COLO668 (cell line): ENCODE measurements around the gene ZCCHC3.
A peak's percentile ranks its signal among the peaks of the same experiment; 100 is the strongest.

ENCODE experiments used
- DNase-seq: peaks from one replicate; lab custom pipeline; 2025; ENCODE audit not compliant: unreplicated experiment; lab: John Stamatoyannopoulos, UW

ZCCHC3 gene

DNA sequence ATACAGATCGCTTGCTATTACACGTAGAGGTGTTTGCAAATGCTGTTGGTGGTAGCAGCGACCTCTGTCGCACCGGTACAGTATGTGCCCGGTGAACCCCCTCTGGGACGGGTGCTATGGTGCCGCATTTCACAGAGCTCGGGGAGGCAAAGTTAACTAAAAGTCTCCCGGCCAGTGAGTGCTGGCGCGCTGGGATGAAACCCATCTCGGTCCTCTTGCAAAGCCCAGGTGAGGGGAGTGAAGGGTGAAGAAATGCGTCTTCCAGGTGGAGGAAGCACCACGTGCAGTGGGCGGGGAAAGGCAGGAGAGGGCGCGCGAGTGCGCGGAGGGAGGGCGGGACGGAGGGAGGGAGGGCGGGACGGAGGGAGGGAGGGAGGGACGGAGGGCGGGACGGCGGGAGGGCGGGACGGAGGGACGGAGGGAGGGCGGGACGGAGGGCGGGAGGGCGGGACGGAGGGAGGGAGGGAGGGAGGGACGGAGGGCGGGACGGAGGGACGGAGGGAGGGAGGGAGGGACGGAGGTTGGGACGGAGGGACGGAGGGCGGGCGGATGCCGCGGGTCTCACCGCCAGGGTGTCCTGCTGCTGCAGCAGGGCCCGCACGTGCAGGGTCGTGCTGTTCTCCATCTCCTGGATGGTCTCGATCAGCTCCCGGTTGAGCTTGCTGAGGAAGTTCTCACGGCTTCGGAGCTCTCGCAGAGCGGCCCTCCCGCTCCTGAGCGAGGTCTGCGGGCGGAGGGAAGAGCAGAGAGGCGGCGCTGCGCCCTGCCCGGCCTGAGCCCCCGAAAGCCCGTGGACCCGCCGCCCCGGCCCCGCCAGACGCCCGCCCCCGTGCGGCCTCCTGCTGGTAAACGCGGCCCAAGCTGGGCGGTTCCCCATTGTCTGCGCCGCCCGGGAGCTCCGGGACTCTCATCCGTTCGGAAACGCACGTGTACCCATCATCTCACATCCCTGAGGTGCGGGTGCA lies 18.5 kb upstream of the ZCCHC3 start:
- no peak for DNase-seq

DNA sequence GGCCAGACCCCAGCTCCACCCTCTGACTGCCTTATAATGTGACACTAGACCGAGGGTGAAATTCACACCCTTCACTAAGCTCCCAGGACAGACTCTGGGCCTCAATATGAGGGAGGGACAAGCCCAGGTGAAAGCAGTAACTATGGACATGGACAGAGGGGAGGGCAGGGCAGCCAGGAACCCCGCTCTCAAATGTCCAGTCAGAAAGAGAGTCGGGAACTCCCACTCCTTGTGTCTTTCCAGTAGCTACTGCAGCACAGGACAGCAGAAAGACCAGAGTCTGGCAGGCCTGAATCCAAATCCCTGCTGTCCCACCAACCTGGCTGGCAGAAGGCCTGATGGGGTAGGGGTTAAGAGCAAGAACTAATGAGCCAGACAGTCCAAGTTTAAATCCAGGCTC lies 13.2 kb upstream of the ZCCHC3 start:
- DNase-seq, result no peak

DNA sequence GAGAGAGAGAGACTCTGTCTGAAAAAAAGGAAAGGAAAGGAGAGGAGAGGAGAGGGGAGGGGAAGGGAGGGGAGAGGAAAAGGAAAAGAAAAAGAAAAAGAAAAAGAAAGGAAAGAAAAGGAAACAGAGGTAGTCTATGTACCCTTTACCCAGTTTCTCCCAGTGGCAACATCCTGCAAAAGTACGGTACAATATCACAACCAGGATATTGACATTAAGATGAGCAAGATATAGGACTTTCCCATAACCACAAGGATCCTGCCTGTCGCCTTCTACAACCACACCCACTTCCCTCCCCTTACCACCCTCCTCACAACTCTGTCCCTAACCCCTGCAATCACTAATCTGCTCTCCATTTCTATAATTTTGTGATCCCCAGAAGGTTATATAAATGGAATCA lies 10.9 kb upstream of the ZCCHC3 start:
- no peak for DNase-seq

DNA sequence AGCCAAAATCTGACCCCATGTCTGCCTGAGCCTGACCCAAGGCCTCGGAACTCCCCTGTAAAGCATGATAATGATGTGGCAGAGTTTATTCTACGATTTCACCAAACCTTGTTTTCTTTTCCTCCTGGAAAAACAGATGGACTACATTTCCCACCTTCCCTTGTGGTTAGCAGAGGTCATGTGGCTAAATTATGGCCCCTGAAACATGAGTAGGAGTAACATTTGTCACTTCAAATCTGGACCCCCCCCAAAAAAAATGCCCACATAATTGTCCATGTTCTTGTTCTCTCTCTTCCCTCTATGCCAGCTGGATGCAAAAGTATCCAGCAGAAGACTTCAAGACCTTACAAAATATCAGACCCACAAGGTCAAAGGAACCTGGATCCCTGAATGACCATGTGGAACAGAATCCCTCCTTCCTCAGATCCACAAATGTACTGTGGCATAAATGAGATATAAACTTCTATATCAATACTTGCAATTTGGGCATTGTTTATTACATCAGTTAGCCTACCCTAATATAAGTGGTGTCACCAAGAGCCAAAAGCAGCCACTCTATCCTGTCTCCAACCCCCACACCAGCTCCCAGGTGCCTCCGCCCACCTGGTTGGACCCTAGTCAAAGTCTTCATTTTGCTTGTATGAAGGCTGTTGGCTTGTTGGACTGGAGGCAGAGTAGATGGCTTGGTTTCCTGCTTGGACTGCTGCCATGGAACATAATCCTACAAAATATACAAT lies 8.2 kb upstream of the ZCCHC3 start:
- no peak for DNase-seq

- DNase-seq, result no peak
These were observed 7.7 kb upstream of the ZCCHC3 start for GRCh38 chr20:289693-290083.

DNA sequence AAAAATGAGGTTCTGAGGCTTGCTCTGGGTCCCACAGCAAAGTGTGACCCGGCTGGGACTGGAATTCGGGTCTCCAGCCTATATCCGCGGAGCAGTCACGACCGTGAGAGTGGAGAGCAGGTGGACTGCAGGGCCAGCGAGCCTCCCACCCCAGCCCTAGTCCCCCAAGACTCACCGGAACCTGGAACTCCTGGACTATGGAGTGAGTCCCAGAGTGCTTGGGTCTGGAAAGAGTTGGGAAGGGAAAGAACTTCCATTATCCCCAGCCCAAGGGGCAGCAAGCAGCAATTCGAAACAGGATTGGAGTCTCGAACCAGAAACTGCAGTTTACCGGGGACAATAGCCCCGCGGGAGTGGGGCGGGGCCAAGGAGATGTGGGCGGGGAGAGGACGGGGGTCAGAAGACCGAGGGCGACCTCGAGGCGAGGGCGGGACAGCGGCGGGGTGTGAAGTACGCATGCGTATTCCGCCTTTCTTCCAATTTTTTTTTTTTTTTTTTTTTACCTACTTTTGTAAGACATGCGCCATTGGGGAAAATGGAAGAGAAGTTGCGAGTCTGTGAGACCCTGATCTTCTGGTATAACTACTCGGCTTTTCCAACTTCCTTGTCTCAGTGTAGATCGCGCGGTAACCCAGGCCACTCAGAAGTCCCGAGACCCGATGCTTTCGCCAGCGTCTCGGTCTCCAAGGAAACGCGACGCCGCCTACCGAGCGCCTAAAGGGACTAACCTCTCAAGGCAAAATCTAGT lies 7.1 kb upstream of the ZCCHC3 start, which contains the start of gene C20orf96:
Gene C20orf96, minus strand, starts transcription at position 667 of the 748 bp plus-strand sequence. Its CDS starts 140 bp downstream, at position 527.
- peak; percentile 90 for DNase-seq

DNA sequence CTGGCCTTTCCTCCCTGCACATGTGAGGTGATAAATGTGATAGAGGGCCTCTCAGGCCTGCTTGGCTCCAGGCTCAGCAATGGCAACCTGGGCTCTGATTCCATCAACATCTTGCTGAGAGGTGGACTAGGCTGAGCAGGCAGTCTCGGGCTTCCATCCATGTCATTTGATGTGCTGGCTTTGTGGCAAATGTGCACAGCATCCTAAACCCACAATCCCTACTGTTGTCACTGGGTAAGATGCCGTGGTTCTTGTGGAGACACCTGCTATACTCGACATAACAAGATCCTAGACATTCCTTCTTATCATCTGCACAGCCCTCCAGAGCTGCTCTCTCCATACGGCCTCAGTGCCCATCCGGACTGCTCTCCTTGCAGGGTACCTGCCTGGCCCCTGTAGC lies 2.8 kb upstream of the ZCCHC3 start:
- no peak for DNase-seq

DNA sequence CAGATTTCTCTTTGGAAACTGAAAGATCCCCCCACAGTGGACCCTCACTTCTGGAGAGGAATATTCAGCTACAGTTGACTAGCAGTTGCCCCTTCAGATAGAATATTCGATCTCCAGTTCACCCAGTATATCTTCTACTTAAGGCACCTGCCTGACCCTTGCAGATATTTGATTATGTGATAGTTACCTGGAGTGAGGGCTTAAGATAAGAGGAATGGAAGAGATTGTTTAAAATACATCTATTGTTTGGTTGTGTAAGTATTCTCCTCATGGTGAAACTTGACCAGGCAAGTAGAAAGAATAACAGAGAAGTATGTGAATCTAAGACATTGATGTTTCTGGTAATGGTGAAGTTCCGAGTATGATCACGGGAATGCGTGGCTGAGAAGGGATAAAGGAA lies 1.6 kb upstream of the ZCCHC3 start:
- no peak for DNase-seq

GRCh38 chr20:297925-298775 lies 780 bp downstream of the ZCCHC3 start:
- DNase-seq, result peak; percentile 89

DNA sequence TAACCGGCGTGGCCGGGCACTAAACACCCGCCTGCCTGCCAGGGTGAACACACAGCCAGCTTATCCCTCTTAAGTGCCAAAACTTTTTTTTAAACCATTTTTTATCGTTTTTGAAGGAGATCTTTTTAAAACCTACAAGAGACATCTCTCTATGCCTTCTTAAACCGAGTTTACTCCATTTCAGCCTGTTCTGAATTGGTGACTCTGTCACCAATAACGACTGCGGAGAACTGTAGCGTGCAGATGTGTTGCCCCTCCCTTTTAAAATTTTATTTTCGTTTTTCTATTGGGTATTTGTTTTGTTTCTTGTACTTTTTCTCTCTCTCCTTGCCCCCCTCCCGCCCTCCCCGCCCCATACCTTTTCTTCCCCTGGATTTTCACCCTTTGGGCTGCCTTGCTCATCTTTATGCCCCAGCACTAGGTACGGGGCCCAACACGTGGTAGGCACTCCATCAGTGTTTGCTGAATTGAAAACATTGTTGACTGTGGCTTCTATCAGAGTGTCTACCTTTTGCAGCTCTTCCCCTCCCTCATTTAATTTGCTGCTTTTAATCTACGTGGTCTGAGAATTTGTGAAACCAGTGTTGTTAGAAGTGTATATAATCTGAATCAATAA lies 1.5 kb downstream of the ZCCHC3 start:
- no peak for DNase-seq

- DNase-seq, result no peak
These were observed 3.1 kb downstream of the ZCCHC3 start for GRCh38 chr20:300345-300990.

DNA sequence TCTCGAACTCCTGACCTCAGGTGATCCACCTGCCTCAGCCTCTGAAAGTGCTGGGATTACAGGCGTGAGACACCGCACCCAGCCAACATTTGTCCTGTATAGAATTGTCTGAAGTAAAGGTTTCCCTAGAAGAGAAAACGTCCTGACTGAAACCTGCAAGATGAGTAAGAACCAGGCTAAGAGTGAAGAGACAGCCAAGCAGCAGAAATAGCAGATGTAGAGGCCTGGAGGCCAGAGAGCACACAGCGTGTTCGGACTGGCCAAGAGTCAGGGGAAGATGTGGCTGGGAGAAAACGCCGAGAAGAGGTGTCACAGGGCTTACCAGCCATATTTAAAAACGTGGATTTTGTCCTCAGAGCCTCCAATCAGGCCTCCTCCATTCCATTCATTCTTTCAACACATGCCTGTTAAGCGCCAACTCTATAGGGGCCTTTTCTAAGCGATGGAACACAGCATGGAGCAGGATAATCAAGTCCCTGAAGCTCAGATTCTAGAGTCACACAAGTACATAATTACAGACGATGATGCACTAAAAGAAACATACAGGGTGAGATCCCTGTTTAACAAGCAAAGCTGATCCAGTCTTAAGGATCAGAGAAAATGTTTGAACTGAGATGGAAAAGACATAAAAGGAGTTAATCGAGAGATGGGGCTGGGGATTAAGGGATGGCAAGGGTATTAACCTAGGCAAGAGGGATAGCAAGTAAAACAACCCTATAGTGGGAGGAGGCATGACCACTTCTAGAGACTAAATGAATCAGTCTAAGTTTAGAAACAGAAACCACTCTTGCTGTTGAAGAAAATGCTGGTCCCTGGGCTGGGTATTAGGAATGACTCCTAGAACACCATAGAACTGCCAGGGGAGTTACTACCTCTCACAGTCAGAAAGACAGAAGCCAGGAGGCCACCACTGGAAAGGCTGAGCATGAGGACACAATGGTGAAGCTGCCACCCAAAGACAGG lies 4.8 kb downstream of the ZCCHC3 start:
- DNase-seq, result no peak

GRCh38 chr20:305745-306144 lies 8.4 kb downstream of the ZCCHC3 start:
- DNase-seq, result no peak

GRCh38 chr20:308427-309038 lies 11.2 kb downstream of the ZCCHC3 start:
- no peak for DNase-seq

GRCh38 chr20:309306-309840 lies 12.0 kb downstream of the ZCCHC3 start:
- DNase-seq, result no peak

DNA sequence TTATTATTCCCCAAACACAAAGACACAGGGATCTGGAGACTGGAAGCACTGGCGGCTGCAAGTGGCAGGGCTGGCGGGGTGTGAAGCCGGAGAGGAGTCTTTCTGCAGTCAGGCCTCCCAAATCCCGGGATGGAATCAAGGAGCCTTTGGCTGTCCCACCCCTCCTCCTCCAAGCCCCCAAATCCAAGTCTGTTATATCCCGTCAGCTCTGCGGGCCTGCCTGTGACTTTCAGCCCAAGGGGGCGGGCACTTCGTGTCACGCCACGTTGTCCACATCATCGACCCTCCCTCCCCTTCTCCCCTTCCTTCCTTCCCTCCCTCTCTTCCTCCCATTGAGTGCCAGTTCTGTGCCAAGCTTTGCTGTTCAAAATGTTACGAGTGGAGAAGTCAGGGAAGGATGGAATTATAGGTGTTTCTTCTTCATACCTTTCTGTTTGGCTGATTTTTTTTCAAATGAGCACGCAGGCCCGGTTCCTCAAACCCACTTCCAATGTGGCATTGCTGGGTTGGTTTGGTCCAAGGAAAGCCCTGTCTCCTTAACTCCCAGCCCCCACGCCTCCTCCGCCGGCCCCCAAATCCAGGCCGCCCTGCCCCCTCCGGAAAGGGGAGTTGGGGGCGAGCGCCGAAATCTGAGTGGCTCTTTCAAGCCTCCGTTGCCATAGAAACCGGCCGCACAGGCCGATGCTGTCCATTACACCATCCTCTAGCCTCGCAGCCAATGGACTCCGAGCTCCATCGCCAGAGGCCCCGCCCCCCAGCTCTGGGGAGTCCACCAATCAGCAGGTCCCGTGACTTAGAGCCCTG lies 12.7 kb downstream of the ZCCHC3 start:
- peak; percentile 88 for DNase-seq

DNA sequence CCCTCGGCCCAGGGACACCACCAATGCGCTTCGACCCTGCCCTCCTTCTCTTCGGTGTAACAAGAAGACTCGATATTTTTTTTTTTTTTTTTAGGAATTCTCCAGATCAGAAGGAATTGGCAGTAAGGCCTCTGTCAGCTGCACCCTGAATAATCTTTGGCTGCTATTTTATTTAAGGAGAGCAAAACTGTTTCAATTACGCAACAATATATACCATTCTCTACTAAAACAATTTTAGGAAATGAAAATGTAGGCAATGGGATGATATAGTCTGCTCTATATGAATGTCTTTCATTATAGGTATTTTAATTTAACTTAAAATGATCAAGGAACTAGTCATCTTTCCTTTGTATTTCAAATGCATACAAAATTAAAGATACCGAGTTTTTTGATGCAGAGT lies 13.3 kb downstream of the ZCCHC3 start:
- no peak for DNase-seq
